ENCODE data around the gene NEURL3. TPM values are rescaled to one million over a fixed set of nuclear protein-coding genes. Genes with fewer than 3 reads are reported as not detected.

NEURL3 gene
- total and polyA plus RNA-seq, 2 donors (not counting 1 experiment from before 2014, with no cell fraction given): not detected

GRCh38 chr2:96523659-96524481 lies 18.7 kb upstream of the NEURL3 start:
- Histone ChIP-seq H3K9me3 (ENCODE audit: control insufficient read depth, insufficient read depth, low read depth, low read length) (no peaks in the 10 kb centered on the region), H4K20me1 (ENCODE audit: control insufficient read depth, extremely low read depth, insufficient read depth, low read length) (no peaks in the 10 kb centered on the region), H3K4me1 (ENCODE audit: control insufficient read depth, extremely low read depth, insufficient read depth, low read length) (peaks cover 10% of the 10 kb centered on the region), H3K27me3 (ENCODE audit: control insufficient read depth, insufficient read depth, low read length) (peaks cover 2% of the 10 kb centered on the region), H3K36me3 (ENCODE audit: control insufficient read depth, insufficient read depth, low read length) (no peaks in the 10 kb centered on the region), H3K9ac (ENCODE audit: insufficient read depth, low read length) (no peak overlapping the region), H3K4me2 (ENCODE audit: extremely low read depth, insufficient read depth, low read length) (no peak overlapping the region), H3K79me2 (ENCODE audit: control insufficient read depth, insufficient read depth, low read length) (no peaks in the 10 kb centered on the region), H3K4me3 (replicated peaks in 1 of 4; ENCODE audit: control extremely low read depth in 1 of 4, insufficient read depth in 1 of 4, low read depth in 3 of 4, low read length in 4 of 4) (no peak overlapping the region), H3K27ac (ENCODE audit: insufficient read depth, low read length) (no peak overlapping the region), H2AFZ (ENCODE audit: low read length) (no peak overlapping the region)
- DNase-seq (ENCODE audit: low read depth in 2 of 2): peak in 1 of 2 donors; percentile 34
- TF ChIP-seq EZH2 (IDR thresholded peaks at IDR 0.05; ENCODE audit: low read length, missing control alignments): no peak
- no peak for TF ChIP-seq CTCF (conservative IDR thresholded peaks at IDR 0.05 in 1 of 2, IDR thresholded peaks at IDR 0.05 in 1 of 2; ENCODE audit: low read depth in 1 of 2, low read length in 2 of 2)

- Histone ChIP-seq H3K27me3 (ENCODE audit: control insufficient read depth, insufficient read depth, low read length) (peaks cover 2% of the 10 kb centered on the region), H3K79me2 (ENCODE audit: control insufficient read depth, insufficient read depth, low read length) (no peaks in the 10 kb centered on the region), H3K9me3 (ENCODE audit: control insufficient read depth, insufficient read depth, low read depth, low read length) (no peaks in the 10 kb centered on the region), H3K27ac (ENCODE audit: insufficient read depth, low read length) (no peak overlapping the region), H3K36me3 (ENCODE audit: control insufficient read depth, insufficient read depth, low read length) (no peaks in the 10 kb centered on the region), H3K9ac (ENCODE audit: insufficient read depth, low read length) (no peak overlapping the region), H3K4me1 (ENCODE audit: control insufficient read depth, extremely low read depth, insufficient read depth, low read length) (peaks cover 2% of the 10 kb centered on the region), H3K4me2 (ENCODE audit: extremely low read depth, insufficient read depth, low read length) (no peak overlapping the region), H3K4me3 (replicated peaks in 1 of 4; ENCODE audit: control extremely low read depth in 1 of 4, insufficient read depth in 1 of 4, low read depth in 3 of 4, low read length in 4 of 4) (no peak overlapping the region), H2AFZ (ENCODE audit: low read length) (no peak overlapping the region), H4K20me1 (ENCODE audit: control insufficient read depth, extremely low read depth, insufficient read depth, low read length) (no peaks in the 10 kb centered on the region)
- no peak for DNase-seq (ENCODE audit: low read depth in 2 of 2)
- no peak for TF ChIP-seq CTCF (conservative IDR thresholded peaks at IDR 0.05 in 1 of 2, IDR thresholded peaks at IDR 0.05 in 1 of 2; ENCODE audit: low read depth in 1 of 2, low read length in 2 of 2)
- TF ChIP-seq EZH2 (IDR thresholded peaks at IDR 0.05; ENCODE audit: low read length, missing control alignments): no peak
Measured at GRCh38 chr2:96522304-96523203, 17.4 kb upstream of the NEURL3 start.

GRCh38 chr2:96521219-96521618 lies 16.1 kb upstream of the NEURL3 start:
- H3K9ac ChIP-seq (ENCODE audit: insufficient read depth, low read length): no peak overlapping the region
- H3K4me2 ChIP-seq (ENCODE audit: extremely low read depth, insufficient read depth, low read length): no peak overlapping the region
- no peaks in the 10 kb centered on the region for H3K9me3 ChIP-seq (ENCODE audit: control insufficient read depth, insufficient read depth, low read depth, low read length)
- peaks cover 2% of the 10 kb centered on the region for H3K27me3 ChIP-seq (ENCODE audit: control insufficient read depth, insufficient read depth, low read length)
- no peak for DNase-seq (ENCODE audit: low read depth in 2 of 2)
- no peak overlapping the region for H3K4me3 ChIP-seq (replicated peaks in 1 of 4; ENCODE audit: control extremely low read depth in 1 of 4, insufficient read depth in 1 of 4, low read depth in 3 of 4, low read length in 4 of 4)
- no peak overlapping the region for H2AFZ ChIP-seq (ENCODE audit: low read length)
- no peaks in the 10 kb centered on the region for H4K20me1 ChIP-seq (ENCODE audit: control insufficient read depth, extremely low read depth, insufficient read depth, low read length)
- H3K79me2 ChIP-seq (ENCODE audit: control insufficient read depth, insufficient read depth, low read length): no peaks in the 10 kb centered on the region
- TF ChIP-seq EZH2 (IDR thresholded peaks at IDR 0.05; ENCODE audit: low read length, missing control alignments) (no peak), CTCF (conservative IDR thresholded peaks at IDR 0.05 in 1 of 2, IDR thresholded peaks at IDR 0.05 in 1 of 2; ENCODE audit: low read depth in 1 of 2, low read length in 2 of 2) (no peak)
- H3K27ac ChIP-seq (ENCODE audit: insufficient read depth, low read length): no peak overlapping the region
- no peaks in the 10 kb centered on the region for H3K4me1 ChIP-seq (ENCODE audit: control insufficient read depth, extremely low read depth, insufficient read depth, low read length)
- no peaks in the 10 kb centered on the region for H3K36me3 ChIP-seq (ENCODE audit: control insufficient read depth, insufficient read depth, low read length)
